ENCODE data around the gene GFY. TPM values are rescaled to one million over a fixed set of nuclear protein-coding genes. Genes with fewer than 3 reads are reported as not detected.

Gene GFY
- total and polyA plus RNA-seq, 12 donors, result not detected

GRCh38 chr19:49445997-49446396 lies 20.8 kb downstream of the GFY start:
- Histone ChIP-seq H3K27me3 (no peaks in the 10 kb centered on the region), H3K4me1 (replicated peaks in 1 of 2) (peaks cover 0 to 9% of the 10 kb centered on the region in 2 donors), H3K4me3 (no peak overlapping the region), H3K36me3 (replicated peaks in 1 of 2) (peaks cover 0 to 15% of the 10 kb centered on the region in 2 donors), H3K9me3 (replicated peaks in 1 of 3) (no peaks in the 10 kb centered on the region), H3K27ac (no peak overlapping the region)
- 54 to 83% (median 63%) methylated on average over 3 of the region's 3 CpGs for WGBS, 4 donors
- intact Hi-C loops (cut with DNase I), result loop anchor here in 1 of 2 donors (5.0 kb wide), 1 partner anchor 54 kb away; no protein-coding TSS in a partner anchor
- DNase-seq, result no peak
- TF ChIP-seq CTCF (IDR thresholded peaks at IDR 0.05) (no peak), POLR2A (IDR thresholded peaks at IDR 0.05) (no peak)

- intact Hi-C loops (cut with DNase I), result loop anchor here in 1 of 2 donors (5.0 kb wide), 1 partner anchor 55 kb away; no protein-coding TSS in a partner anchor
- no peaks in the 10 kb centered on the region for H3K9me3 ChIP-seq (replicated peaks in 1 of 3)
- WGBS, 4 donors, result 71 to 84% (median 79%) methylated on average over 25 to 32 of the region's 32 CpGs
- peaks cover 0 to 9% of the 10 kb centered on the region in 2 donors for H3K4me1 ChIP-seq (replicated peaks in 1 of 2)
- H3K4me3 ChIP-seq, result no peak overlapping the region
- H3K27me3 ChIP-seq, result no peaks in the 10 kb centered on the region
- TF ChIP-seq POLR2A (IDR thresholded peaks at IDR 0.05) (no peak), CTCF (IDR thresholded peaks at IDR 0.05) (no peak)
- H3K27ac ChIP-seq, result no peak overlapping the region
- peaks cover 0 to 15% of the 10 kb centered on the region in 2 donors for H3K36me3 ChIP-seq (replicated peaks in 1 of 2)
- peak in 1 of 7 donors; percentile 25 for DNase-seq
These were observed 22.6 kb downstream of the GFY start for GRCh38 chr19:49447485-49448431.

- DNase-seq, result no peak
- Histone ChIP-seq H3K27ac (no peak overlapping the region), H3K9me3 (replicated peaks in 1 of 3) (no peaks in the 10 kb centered on the region), H3K36me3 (replicated peaks in 1 of 2) (peaks cover 0 to 15% of the 10 kb centered on the region in 2 donors), H3K4me1 (replicated peaks in 1 of 2) (peaks cover 0 to 9% of the 10 kb centered on the region in 2 donors), H3K27me3 (no peaks in the 10 kb centered on the region), H3K4me3 (no peak overlapping the region)
- no peak for TF ChIP-seq CTCF (IDR thresholded peaks at IDR 0.05)
- intact Hi-C loops (cut with DNase I), result loop anchor here in 1 of 2 donors (5.0 kb wide), 1 partner anchor 56 kb away; no protein-coding TSS in a partner anchor
- 84 to 95% (median 91%) methylated on average over 6 of the region's 6 CpGs for WGBS, 4 donors
These were observed 23.2 kb downstream of the GFY start for GRCh38 chr19:49448432-49448786.

GRCh38 chr19:49450405-49450804 lies 25.2 kb downstream of the GFY start:
- peaks cover 0 to 15% of the 10 kb centered on the region in 2 donors for H3K36me3 ChIP-seq (replicated peaks in 1 of 2)
- no peaks in the 10 kb centered on the region for H3K9me3 ChIP-seq (replicated peaks in 1 of 3)
- 82 to 88% (median 84%) methylated on average over 7 of the region's 7 CpGs for WGBS, 4 donors
- peak overlapping the region in 1 of 4 donors; percentile 93 for H3K4me3 ChIP-seq
- no peak for TF ChIP-seq POLR2A (IDR thresholded peaks at IDR 0.05)
- no peak for TF ChIP-seq CTCF (IDR thresholded peaks at IDR 0.05)
- DNase-seq, result no peak
- no peaks in the 10 kb centered on the region for H3K27me3 ChIP-seq
- intact Hi-C loops (cut with DNase I), result no loop called here
- no peak overlapping the region for H3K27ac ChIP-seq
- peaks cover 3 to 19% of the 10 kb centered on the region in 2 donors for H3K4me1 ChIP-seq (replicated peaks in 1 of 2)

Data from adrenal gland (tissue), 12 donors.